HepG2 (cell line): ENCODE data around the gene TSPAN11. TPM values are rescaled to one million over a fixed set of nuclear protein-coding genes. Genes with fewer than 3 reads are reported as not detected.

Experiments
- ATAC-seq: fragments of 200-7000 bp; cut with Tn5 transposase; 3 replicates; pipeline ENCODE4 v1.9.1; 2020; ENCODE audit warnings: mild to moderate bottlenecking, moderate library complexity
- BruUV-seq: library from RNA; stranded (reverse); fragments of 400-500 nt; replicated peaks from 2 replicates; lab custom pipeline; 2021; lab: Mats Ljungman, UMichigan
- CTCF ChIA-PET: fragments of 300-600 bp; formaldehyde crosslinking; extraction: SDS; loops from one replicate; lab custom pipeline; 2021; ENCODE audit warnings: low total read pairs, inconsistent platforms, low intra/inter-chr PET ratio; lab: Yijun Ruan, JAX
- POLR2A ChIA-PET: fragments of 350-600 bp; sonication (Branson Sonifier 250); formaldehyde crosslinking; loops from one replicate; lab custom pipeline; 2020; ENCODE audit warnings: antibody characterized with exemption, inconsistent platforms; lab: Yijun Ruan, JAX
- DNase-seq: peaks from one replicate; pipeline ENCODE4 v3.0.0-alpha.2; 2015; ENCODE audit warnings: low spot score
- FAIRE-seq: peaks from 3 replicates; lab custom pipeline; 2011; peaks lifted over from hg19 to GRCh38; lab: Jason Lieb, UNC
- H2AFZ ChIP-seq: one replicate; pipeline ENCODE4 v1.6.1; 2011; ENCODE audit warnings: low read length, inconsistent platforms
- H3K27ac ChIP-seq: fragments of 300-600 bp; 3 replicates; pipeline ENCODE4 v1.8.0; 2011; ENCODE audit warnings: mixed run types, mild to moderate bottlenecking, mixed read lengths, low read length, inconsistent platforms; ENCODE audit not compliant: insufficient read depth; ENCODE audit errors: extremely low read length
- H3K27me3 ChIP-seq, 2 experiments: fragments of 200-600 bp in 1 of 2; 2 replicates in 1 of 2; 3 replicates in 1 of 2; pipeline versions ENCODE4 v1.6.0 to v1.8.0; 2011; ENCODE audit warnings: low read length in 2 of 2, mild to moderate bottlenecking in 2 of 2, moderate library complexity in 2 of 2, inconsistent platforms in 1 of 2; ENCODE audit not compliant: insufficient read depth in 2 of 2, control insufficient read depth in 1 of 2
- H3K36me3 ChIP-seq, 2 experiments: fragments of 200-600 bp in 1 of 2; replicated peaks in 1 of 2; 2 replicates in 1 of 2; 3 replicates in 1 of 2; pipeline versions ENCODE4 v1.5.1 to v1.8.0; 2011; ENCODE audit warnings: low read length in 2 of 2, inconsistent platforms in 1 of 2; ENCODE audit not compliant: insufficient read depth in 2 of 2, control insufficient read depth in 1 of 2
- H3K4me1 ChIP-seq: 2 replicates; pipeline ENCODE4 v1.5.1; 2012; ENCODE audit warnings: low read length, inconsistent platforms; ENCODE audit not compliant: insufficient read depth
- H3K4me2 ChIP-seq: 2 replicates; pipeline ENCODE4 v1.6.0; 2011; ENCODE audit warnings: low read depth, low read length, inconsistent platforms
- H3K4me3 ChIP-seq, 3 experiments: fragments of 200-600 bp in 1 of 3; sonication (generic), shearing (Covaris generic) in 1 of 3; replicated peaks in 1 of 3; 2 replicates each; pipeline ENCODE4 v1.5.1; 2011 to 2016; ENCODE audit warnings: low read length in 3 of 3, inconsistent platforms in 2 of 3, low read depth in 2 of 3, mild to moderate bottlenecking in 2 of 3, control low read depth in 1 of 3, mixed read lengths in 1 of 3; ENCODE audit not compliant: insufficient read depth in 1 of 3
- H3K79me2 ChIP-seq: one replicate; pipeline ENCODE4 v1.6.1; 2011; ENCODE audit warnings: low read length, inconsistent platforms; ENCODE audit not compliant: insufficient read depth
- H3K9ac ChIP-seq: 2 replicates; pipeline ENCODE4 v1.6.0; 2011; ENCODE audit warnings: mild to moderate bottlenecking, low read depth, low read length, inconsistent platforms; ENCODE audit not compliant: insufficient read depth
- H3K9me3 ChIP-seq: 2 replicates; pipeline ENCODE4 v1.5.1; 2012; ENCODE audit warnings: mild to moderate bottlenecking, low read length
- H4K20me1 ChIP-seq: 2 replicates; pipeline ENCODE4 v1.6.0; 2011; ENCODE audit warnings: inconsistent platforms, mild to moderate bottlenecking, low read length, moderate library complexity; ENCODE audit not compliant: insufficient read depth
- DRAP1 ChIP-seq: IDR thresholded peaks from 2 replicates; pipeline ENCODE4 v1.6.1; 2016; ENCODE audit warnings: missing genetic modification reagents, missing compliant biosample characterization
- ETV5 ChIP-seq: IDR thresholded peaks from 2 replicates; pipeline ENCODE4 v1.6.1; 2018; ENCODE audit warnings: missing biosample characterization, missing genetic modification reagents, inconsistent platforms, borderline replicate concordance
- FOXC1 ChIP-seq: sonication (generic); formaldehyde crosslinking; IDR thresholded peaks from 2 replicates; pipeline ENCODE4 v1.8.0; 2022; ENCODE audit warnings: mild to moderate bottlenecking, missing genetic modification reagents, borderline replicate concordance
- FOXK2 ChIP-seq: fragments of 450-650 bp; IDR thresholded peaks from 2 replicates; pipeline ENCODE4 v1.6.1; 2016
- KDM6A ChIP-seq: IDR thresholded peaks from 2 replicates; pipeline ENCODE4 v1.6.1; 2016; ENCODE audit warnings: low read depth
- MATR3 ChIP-seq: sonication (generic); formaldehyde crosslinking; IDR thresholded peaks from 2 replicates; pipeline ENCODE4 v1.4.0; 2020; ENCODE audit warnings: missing genetic modification reagents
- MZF1 ChIP-seq: sonication (generic); formaldehyde crosslinking; IDR thresholded peaks from 2 replicates; pipeline ENCODE4 v1.8.1; 2023; ENCODE audit warnings: mild to moderate bottlenecking, missing genetic modification reagents, borderline replicate concordance
- REPIN1 ChIP-seq: sonication (generic); formaldehyde crosslinking; IDR thresholded peaks from 2 replicates; pipeline ENCODE4 v1.8.0; 2022; ENCODE audit warnings: missing genetic modification reagents, low read depth, mild to moderate bottlenecking, borderline replicate concordance
- SMARCC2 ChIP-seq: fragments of 450-650 bp; IDR thresholded peaks from 2 replicates; pipeline ENCODE4 v1.6.1; 2017; ENCODE audit warnings: antibody characterized with exemption, mild to moderate bottlenecking
- TFE3 ChIP-seq: IDR thresholded peaks from 2 replicates; pipeline ENCODE4 v1.6.1; 2016
- ZBTB10 ChIP-seq: sonication (generic); formaldehyde crosslinking; IDR thresholded peaks from 2 replicates; pipeline ENCODE4 v1.4.0; 2020; ENCODE audit warnings: missing genetic modification reagents, borderline replicate concordance
- ZIK1 ChIP-seq: sonication (generic); formaldehyde crosslinking; IDR thresholded peaks from 2 replicates; pipeline ENCODE4 v1.5.0; 2020; ENCODE audit warnings: mild to moderate bottlenecking, low read depth, missing genetic modification reagents, borderline replicate concordance
- ZMAT5 ChIP-seq: sonication (generic); formaldehyde crosslinking; IDR thresholded peaks from 2 replicates; pipeline ENCODE4 v1.5.0; 2020; ENCODE audit warnings: mild to moderate bottlenecking, low read depth, missing genetic modification reagents, borderline replicate concordance
- ZNF160 ChIP-seq: sonication (generic); formaldehyde crosslinking; IDR thresholded peaks from 2 replicates; pipeline ENCODE4 v1.8.0; 2022; ENCODE audit warnings: mild to moderate bottlenecking, inconsistent platforms, missing genetic modification reagents
- ZNF253 ChIP-seq: sonication (generic); formaldehyde crosslinking; IDR thresholded peaks from 2 replicates; pipeline ENCODE4 v1.8.0; 2022; ENCODE audit warnings: mild to moderate bottlenecking, missing genetic modification reagents, borderline replicate concordance
- ZNF33A ChIP-seq: sonication (generic); formaldehyde crosslinking; IDR thresholded peaks from 2 replicates; pipeline ENCODE4 v1.5.1; 2020; ENCODE audit warnings: missing genetic modification reagents, mild to moderate bottlenecking, moderate library complexity, borderline replicate concordance
- ZNF530 ChIP-seq: sonication (generic); formaldehyde crosslinking; IDR thresholded peaks from 2 replicates; pipeline ENCODE4 v1.5.0; 2020; ENCODE audit warnings: low read depth, mild to moderate bottlenecking, missing genetic modification reagents
- ZNF589 ChIP-seq: sonication (generic); formaldehyde crosslinking; conservative IDR thresholded peaks from 2 replicates; pipeline ENCODE4 v1.8.0; 2022; ENCODE audit warnings: mild to moderate bottlenecking, moderate library complexity, missing genetic modification reagents
- ZNF879 ChIP-seq: sonication (generic); formaldehyde crosslinking; IDR thresholded peaks from 2 replicates; pipeline ENCODE4 v1.8.1; 2023; ENCODE audit warnings: missing genetic modification reagents
- ZSCAN31 ChIP-seq: sonication (generic); formaldehyde crosslinking; IDR thresholded peaks from 2 replicates; pipeline ENCODE4 v1.5.0; 2020; ENCODE audit warnings: low read depth, mild to moderate bottlenecking, missing genetic modification reagents
- in situ Hi-C: cut with HindIII; loops from 2 replicates; pipeline ENCODE4 v1.10.0; 2017; ENCODE audit warnings: low pct_unique_long_range_greater_than_20kb; ENCODE audit not compliant: extremely low pct_ligation_motif_present
- intact Hi-C: fragments of 100-400 bp; cut with micrococcal nuclease; formaldehyde crosslinking; loops from one replicate; pipeline ENCODE4 v1.10.0; 2022; ENCODE audit not compliant: unreplicated experiment
- polyA plus RNA-seq, 8 experiments: library from polyadenylated mRNA; depleted of rRNA in 3 of 8; stranded (reverse) in 7 of 8; unstranded in 1 of 8; fragments of >200 nt; fragmentation: Illumina TruSeq in 4 of 8; extraction: Trizol in 4 of 8; gene quantifications; 2 replicates each; pipeline versions ENCODE4 v1.2.1 to v1.2.3, GENCODE V29; 2011 to 2016; ENCODE audit warnings: low read depth in 4 of 8, missing spikeins in 1 of 8, mixed read lengths in 1 of 8; ENCODE audit not compliant: insufficient read depth in 1 of 8
- total RNA-seq, 5 experiments: library from RNA; depleted of rRNA; stranded (reverse); fragments of >200 nt; fragmentation: Illumina TruSeq; extraction: Trizol; gene quantifications; 2 replicates each; pipeline ENCODE4 v1.2.3, GENCODE V29; 2016; ENCODE audit warnings: low read depth in 1 of 5

Gene TSPAN11
- total and polyA plus RNA-seq, 2 of the 13 experiments (the other 11 are each of a cell fraction or from before 2014, with no cell fraction given): 0.01 to 0.07 TPM

- FAIRE-seq: no peak
- in situ Hi-C loops: no loop called here
- intact Hi-C loops: no loop called here
Observed at GRCh38 chr12:30888241-30888640, 38.3 kb upstream of the TSPAN11 start.

More at GRCh38 chr12:30888241-30888640, 38.3 kb upstream of the TSPAN11 start:
- H3K27ac ChIP-seq: no peak overlapping the region
- ATAC-seq: no peak
- no peak overlapping the region for H3K4me2 ChIP-seq
- H3K9ac ChIP-seq: no peak overlapping the region
- H3K36me3 ChIP-seq: no peaks in the 10 kb centered on the region
- TF ChIP-seq FOXK2 (no peak), ZNF879 (CRISPR knock-in tag) (no peak), ZNF253 (CRISPR knock-in tag) (no peak), REPIN1 (no peak), ZMAT5 (CRISPR knock-in tag) (no peak), ZNF530 (CRISPR knock-in tag) (no peak), ETV5 (CRISPR knock-in tag) (no peak), TFE3 (CRISPR knock-in tag) (no peak), ZNF160 (no peak), ZIK1 (CRISPR knock-in tag) (no peak), ZNF589 (CRISPR knock-in tag) (no peak), ZNF33A (no peak), ZSCAN31 (CRISPR knock-in tag) (no peak), SMARCC2 (no peak), FOXC1 (CRISPR knock-in tag) (no peak), ZBTB10 (no peak), KDM6A (CRISPR knock-in tag) (no peak), MATR3 (CRISPR knock-in tag) (no peak), DRAP1 (CRISPR knock-in tag) (no peak), MZF1 (no peak)
- ChIA-PET POLR2A (no interaction called here), CTCF (no interaction called here)
- no peaks in the 10 kb centered on the region for H3K27me3 ChIP-seq
- no TSS peak for BruUV-seq
- H4K20me1 ChIP-seq: no peaks in the 10 kb centered on the region
- no peaks in the 10 kb centered on the region for H3K4me1 ChIP-seq
- no peak overlapping the region for H2AFZ ChIP-seq
- DNase-seq: no peak
- H3K79me2 ChIP-seq: no peaks in the 10 kb centered on the region
- no peak overlapping the region for H3K4me3 ChIP-seq
- H3K9me3 ChIP-seq: peaks cover 13% of the 10 kb centered on the region
